GM19452 (cell line): ENCODE measurements around the gene DHH.
A peak's percentile ranks its signal among the peaks of the same experiment; 100 is the strongest.
"Not testable (repeated sequence)": the region's sequence is repeated elsewhere in the genome, so short reads cannot be mapped to it uniquely, and the experiment has no call there.

ENCODE experiments used
- ATAC-seq: cut with Tn5 transposase; IDR thresholded peaks from one replicate; pipeline ENCODE4 v1.9.1; 2021; ENCODE audit not compliant: unreplicated experiment

Gene DHH

DNA sequence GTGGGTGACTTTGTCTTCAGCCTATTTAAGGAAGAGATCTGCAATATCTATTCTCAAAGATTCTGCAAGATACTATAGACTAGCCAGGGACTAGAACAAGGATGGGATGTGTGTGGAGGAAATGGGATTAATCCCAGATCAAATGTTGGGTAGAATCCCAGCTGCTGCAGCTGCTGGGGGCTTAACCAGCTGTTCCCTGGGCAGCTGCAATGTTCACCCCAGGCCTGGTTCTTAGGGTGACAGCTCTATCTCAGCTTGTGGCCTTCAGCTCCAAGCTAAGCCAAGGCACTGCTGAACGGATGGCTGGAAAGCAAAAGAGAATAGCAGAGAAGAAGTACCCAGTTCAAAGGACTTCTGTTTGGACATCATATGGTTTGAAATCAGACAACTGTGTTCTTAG, 14.8 kb downstream of the DHH start:
- ATAC-seq = no peak

DNA sequence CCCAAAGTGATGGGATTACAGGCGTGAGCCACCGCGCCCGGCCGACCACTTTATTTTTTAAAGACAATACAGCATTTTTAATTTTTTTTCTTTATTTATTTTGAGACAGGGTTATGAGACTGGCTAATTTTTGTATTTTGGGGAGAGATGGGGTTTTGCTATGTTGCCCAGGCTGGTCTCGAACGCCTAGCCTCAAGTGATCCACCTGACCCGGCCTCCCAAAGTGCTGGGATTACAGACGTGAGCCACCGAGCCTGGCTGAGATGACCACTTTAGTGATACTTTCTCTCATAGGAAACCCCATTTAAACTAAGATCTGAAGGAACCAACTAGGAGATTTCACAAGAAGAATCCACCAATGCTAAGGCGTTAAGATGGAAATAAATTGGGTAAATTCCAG, 23.6 kb downstream of the DHH start:
- no peak for ATAC-seq

GRCh38 chr12:49069507-49070346, 24.9 kb downstream of the DHH start, which contains the start of gene RHEBL1:
TSS of gene RHEBL1 (minus strand) at chr12:49069979. CDS start at chr12:49069785, 194 bp downstream.
- peak; percentile 98 for ATAC-seq

GRCh38 chr12:49068879-49069506, 25.6 kb downstream of the DHH start:
- no peak for ATAC-seq

GRCh38 chr12:49066120-49066519, 28.5 kb downstream of the DHH start:
- no peak for ATAC-seq

- ATAC-seq = no peak
These were observed 29.8 kb downstream of the DHH start for GRCh38 chr12:49064767-49065152.

DNA sequence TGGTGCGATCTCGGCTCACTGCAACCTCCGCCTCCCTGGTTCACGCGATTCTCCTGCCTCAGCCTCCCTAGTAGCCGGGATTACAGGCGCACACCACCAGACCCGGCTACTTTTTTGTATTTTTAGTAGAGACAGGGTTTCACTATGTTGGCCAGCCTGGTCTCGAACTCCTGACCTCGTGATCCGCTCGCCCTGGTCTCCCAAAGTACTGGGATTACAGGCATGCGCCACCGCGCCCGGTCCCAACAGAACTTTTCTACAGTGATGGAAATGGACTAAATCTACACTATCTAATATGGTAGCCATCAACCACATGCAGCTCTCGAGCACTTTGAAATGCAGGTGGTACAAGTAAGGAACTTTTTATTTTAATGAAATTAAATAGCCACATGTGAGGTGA, 32.7 kb downstream of the DHH start:
- ATAC-seq = not testable (repeated sequence)

GRCh38 chr12:49061157-49061650, 33.4 kb downstream of the DHH start:
- ATAC-seq = no peak

DNA sequence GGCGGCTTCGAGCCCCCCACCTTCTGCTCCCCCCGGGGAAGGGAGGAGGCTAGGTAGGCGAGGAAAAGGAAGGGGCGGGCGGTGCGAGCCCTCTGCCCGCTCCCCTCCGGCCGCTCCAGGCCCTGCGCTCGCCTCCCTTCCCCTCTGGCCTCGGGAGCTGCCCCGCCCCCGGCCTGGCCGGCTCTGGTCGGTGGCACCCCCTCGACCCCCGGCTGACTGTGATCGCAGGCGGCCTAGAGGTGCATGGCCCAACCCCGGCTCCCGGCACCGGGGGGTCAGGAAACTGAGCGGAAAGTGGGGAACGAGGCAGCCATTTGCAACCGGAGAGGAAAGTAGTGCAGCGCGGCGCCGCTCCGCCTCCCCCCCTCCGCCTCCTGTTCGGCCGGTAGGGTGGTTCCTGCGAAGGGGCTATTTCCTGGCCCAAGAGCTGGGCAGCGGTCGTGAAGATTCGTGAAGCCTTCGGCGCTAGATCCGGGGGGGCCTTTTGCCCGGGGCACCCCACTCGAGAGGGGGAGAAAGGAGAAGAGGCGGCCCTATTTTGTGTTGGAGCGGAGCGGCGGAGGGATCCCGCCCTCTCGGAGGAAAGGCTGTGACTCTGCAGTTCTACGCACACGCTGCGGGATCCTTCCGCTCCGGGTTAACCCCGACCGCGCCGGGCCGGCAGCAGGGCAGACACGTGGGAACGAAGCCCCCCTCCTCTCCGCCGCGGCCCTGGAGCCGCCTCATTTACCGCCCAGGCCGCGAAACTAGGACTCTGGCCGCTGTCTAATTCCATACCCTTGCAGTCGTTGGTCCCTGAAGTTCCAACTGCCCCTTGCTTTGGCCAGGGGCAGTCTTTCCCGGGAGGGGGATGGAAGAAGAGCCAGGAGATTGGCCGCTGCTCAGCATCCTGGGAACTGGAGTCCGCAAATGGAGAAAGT, 34.1 kb downstream of the DHH start, which contains the start of gene KMT2D:
KMT2D (minus strand) TSS at position 558 of the 920 bp plus-strand sequence. CDS start 5,470 bp downstream, outside the sequence.
- ATAC-seq = peak; percentile 39

DNA sequence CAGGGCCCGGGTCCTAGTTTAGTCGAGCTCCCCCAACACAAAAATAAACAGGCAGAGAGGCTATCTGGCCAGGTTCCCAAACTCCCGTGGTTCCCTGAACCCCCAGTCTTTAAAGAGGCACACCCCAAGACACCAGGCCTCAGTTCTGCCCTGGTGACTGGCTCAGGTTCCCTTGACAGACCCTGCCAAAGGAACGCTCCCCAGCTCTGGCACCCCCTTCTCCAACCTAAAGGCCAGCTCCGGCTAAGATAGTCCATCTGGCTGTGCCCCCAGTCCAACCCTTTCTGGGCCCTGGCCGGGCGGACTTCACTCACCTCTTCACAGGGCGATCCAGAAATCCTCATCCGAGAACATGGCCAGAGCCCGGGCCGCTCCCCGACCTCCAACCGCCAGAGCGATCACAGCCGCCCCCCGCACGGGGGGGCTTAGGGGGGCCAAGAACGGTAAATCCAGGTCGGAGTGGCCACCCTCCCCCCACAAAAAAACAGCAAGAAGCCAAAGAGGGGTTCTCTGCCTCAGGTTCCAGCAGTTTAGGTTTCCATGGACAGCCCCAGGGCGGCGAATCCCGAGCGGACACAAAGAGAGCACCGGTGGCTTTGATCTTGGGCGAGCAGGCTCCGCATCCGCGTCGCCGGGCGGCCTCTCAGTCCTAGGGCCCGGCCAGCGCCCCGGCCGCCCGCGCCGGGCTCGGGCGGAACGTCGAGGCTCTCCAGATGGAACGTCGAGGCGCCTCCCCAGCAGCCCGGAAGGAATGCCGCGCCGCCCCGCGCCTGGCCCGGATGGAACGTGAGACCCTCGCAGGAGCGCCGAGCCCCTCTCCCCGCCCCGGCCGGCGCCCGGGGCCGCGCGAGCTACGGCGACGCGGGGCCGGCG, 35.1 kb downstream of the DHH start:
- ATAC-seq = peak; percentile 15

- ATAC-seq = no peak
These were observed 35.6 kb downstream of the DHH start for GRCh38 chr12:49059045-49059298.

DNA sequence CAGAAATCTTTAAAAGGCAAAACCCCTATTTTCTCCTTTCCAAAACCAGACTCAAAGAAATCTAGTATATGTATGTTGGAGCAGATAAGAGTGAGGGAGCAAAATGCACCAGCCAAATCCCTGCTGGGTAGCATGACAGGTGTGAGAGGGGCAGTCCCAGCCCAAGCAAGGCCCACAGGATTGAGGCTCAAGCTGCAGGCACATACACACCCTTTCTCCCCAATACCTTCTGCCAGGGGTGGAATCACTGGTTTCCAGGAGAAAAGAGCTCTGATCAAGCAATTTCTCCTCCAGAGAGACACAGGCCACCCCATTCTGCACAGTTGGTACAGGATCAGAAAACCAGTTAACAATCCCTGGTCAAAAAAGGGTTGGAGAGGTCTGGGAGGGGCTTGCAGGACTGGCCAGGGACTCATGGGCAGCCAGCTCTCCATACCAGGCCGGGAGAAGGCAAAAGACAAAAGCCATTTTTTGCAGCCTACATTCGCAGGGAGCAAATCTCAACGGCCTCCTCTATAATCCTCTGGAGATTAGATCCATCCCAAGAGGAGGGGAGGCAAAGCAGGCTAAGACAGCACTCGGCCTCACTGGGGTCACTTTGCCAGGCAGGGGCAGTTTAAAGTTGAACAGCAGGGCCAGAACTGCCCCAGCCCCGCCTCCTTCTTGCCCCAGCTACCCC, 36.1 kb downstream of the DHH start:
- no peak for ATAC-seq

DNA sequence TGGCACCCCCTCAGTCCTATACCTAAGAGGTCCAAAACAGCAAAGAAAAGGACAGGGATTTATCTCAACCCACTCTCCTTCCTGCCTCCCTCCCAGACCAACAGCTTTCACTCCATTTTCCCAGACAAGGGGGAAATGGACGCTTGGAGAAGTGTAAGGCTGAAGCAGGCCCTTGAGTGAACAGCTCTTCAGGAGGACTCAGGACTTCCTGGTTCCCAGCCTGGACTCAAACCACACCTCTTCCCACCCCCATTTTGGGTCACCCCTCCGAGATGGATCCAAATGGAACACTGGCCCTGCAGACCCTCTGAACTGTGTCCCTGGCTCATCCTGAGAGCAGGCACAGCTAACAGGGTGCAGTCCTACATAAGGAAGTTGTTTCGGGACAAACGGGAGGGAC, 36.7 kb downstream of the DHH start:
- ATAC-seq = no peak

DNA sequence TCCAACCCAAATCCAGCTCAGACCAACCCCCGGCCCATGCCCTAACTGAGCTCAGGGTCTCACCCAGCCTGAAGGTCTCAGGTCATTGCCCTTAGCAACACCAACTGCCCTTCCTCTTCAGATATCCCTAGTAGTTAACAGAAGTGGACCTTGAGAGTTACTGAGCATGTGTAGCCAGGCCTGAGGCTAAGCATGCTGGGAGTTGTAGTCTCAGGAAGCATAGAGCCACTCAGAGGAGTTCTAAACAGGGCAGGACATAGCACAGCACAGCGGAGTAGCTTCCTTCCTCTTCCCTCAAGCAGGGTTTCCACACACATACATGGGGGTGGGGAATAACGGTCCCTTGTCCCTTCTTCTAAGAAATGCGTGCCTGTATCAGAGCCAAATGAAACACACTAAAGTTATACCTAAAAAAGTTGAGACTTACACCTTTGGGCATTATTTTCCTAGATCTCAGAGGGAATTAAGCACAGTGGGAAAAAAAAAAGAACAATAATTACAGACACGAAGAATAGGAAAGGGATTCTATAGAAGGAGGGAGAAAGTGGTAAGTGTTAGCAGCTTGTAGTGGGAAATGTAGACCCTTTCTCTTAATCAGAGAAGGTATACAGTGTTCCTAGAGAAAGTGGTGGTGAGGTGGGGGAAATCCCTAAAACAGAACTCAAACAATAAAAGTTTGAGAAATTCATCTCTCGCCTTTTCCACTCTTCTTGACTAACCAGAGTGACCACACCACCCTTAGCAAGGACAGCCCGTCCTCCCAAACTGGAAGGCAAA, 38.4 kb downstream of the DHH start:
- peak; percentile 62 for ATAC-seq

DNA sequence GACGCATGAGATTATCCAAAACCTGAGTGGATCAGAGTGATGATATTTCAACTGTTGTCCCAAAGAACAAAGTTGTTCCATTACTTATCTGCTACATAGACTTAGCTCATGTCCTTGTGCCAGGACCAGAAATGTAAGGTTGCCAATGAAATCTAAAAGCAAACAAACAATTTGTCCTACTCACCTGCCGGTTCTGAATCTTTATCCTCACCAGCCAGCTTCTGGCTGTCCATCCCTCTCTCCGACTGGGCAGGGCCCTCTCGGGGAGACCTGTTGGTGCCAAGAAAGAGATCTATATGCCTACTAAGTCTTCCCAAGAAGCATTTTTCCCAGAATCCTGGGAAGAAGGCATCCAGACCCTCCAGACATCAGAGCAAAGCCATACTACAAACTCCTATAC, 39.5 kb downstream of the DHH start:
- no peak for ATAC-seq

GRCh38 chr12:49054524-49054923, 40.1 kb downstream of the DHH start:
- no peak for ATAC-seq

DNA sequence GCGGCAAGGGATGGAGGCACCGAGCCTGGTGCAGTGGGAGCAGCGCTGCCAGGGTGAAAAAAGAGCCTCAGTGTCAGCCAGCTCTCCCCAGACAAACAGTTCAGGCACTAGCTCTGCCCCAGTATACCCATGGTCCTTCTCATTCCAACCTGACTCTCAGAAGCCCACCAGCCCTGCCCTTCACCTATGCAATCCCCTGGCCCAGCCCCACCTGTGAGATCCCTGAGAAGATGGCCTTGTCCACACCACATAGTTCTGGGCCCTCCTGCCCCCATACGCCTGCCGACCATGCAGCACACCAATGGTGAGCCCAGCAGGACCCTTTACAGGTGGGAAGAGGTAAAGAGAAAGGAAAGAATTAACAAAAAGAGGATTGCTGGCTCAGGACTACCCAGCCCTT, 40.5 kb downstream of the DHH start:
- ATAC-seq = no peak

GRCh38 chr12:49052451-49053208, 42.0 kb downstream of the DHH start:
- no peak for ATAC-seq
